Smooth muscle cell (in vitro differentiated cells): ENCODE results near the gene CUEDC2. TPM values are rescaled to one million over a fixed set of nuclear protein-coding genes. Genes with fewer than 3 reads are reported as not detected.

Experiments used
- DNase-seq: peaks from one replicate; lab custom pipeline; 2025; ENCODE audit not compliant: unreplicated experiment; lab: John Stamatoyannopoulos, UW
- H2AFZ ChIP-seq: fragments of 200-600 bp; sonication (generic); 2 replicates; pipeline ENCODE4 v1.6.0; 2016; ENCODE audit warnings: antibody characterized with exemption, low read depth, mild to moderate bottlenecking
- H3F3A ChIP-seq: fragments of 200-600 bp; sonication (generic); 2 replicates; pipeline ENCODE4 v1.6.0; 2017; ENCODE audit warnings: antibody characterized with exemption, low read depth
- H3K27ac ChIP-seq: fragments of 200-600 bp; sonication (generic); 2 replicates; pipeline ENCODE4 v1.5.1; 2016; ENCODE audit warnings: low read depth, mild to moderate bottlenecking
- H3K27me3 ChIP-seq: fragments of 200-600 bp; sonication (generic); 2 replicates; pipeline ENCODE4 v1.6.1; 2016; ENCODE audit warnings: low read depth, mild to moderate bottlenecking
- H3K36me3 ChIP-seq: fragments of 200-600 bp; sonication (generic); 2 replicates; pipeline ENCODE4 v1.5.1; 2016; ENCODE audit warnings: low read depth
- H3K4me1 ChIP-seq: fragments of 200-600 bp; sonication (generic); 2 replicates; pipeline ENCODE4 v1.5.1; 2016; ENCODE audit warnings: low read depth
- H3K4me2 ChIP-seq: fragments of 200-600 bp; sonication (generic); 2 replicates; pipeline ENCODE4 v1.6.0; 2016; ENCODE audit warnings: mild to moderate bottlenecking
- H3K4me3 ChIP-seq: fragments of 200-600 bp; sonication (generic); 2 replicates; pipeline ENCODE4 v1.5.1; 2016; ENCODE audit warnings: mild to moderate bottlenecking
- H3K79me2 ChIP-seq: fragments of 200-600 bp; sonication (generic); 2 replicates; pipeline ENCODE4 v1.6.0; 2016; ENCODE audit warnings: low read depth, mild to moderate bottlenecking
- H3K9ac ChIP-seq: fragments of 200-600 bp; sonication (generic); 2 replicates; pipeline ENCODE4 v1.6.0; 2016; ENCODE audit warnings: low read depth
- H3K9me3 ChIP-seq: fragments of 200-600 bp; sonication (generic); replicated peaks from 2 replicates; pipeline ENCODE4 v1.5.1; 2016; ENCODE audit warnings: low read depth
- H4K20me1 ChIP-seq: fragments of 200-600 bp; sonication (generic); 2 replicates; pipeline ENCODE4 v1.6.0; 2016; ENCODE audit warnings: low read depth
- WGBS: methylation state at CpG from one replicate; pipeline ENCODE4 v1.1.7; 2016; ENCODE audit warnings: low lambda C conversion rate; 5-methylcytosine and 5-hydroxymethylcytosine counted together
- polyA plus RNA-seq: library from polyadenylated mRNA; unstranded; fragments of >200 nt; fragmentation: Nextera tagmentation; extraction: Ambion mirVana; gene quantifications from 2 replicates; pipeline ENCODE4 v1.2.1, GENCODE V29; 2016
- total RNA-seq: library from RNA; depleted of rRNA; stranded (reverse); fragments of >200 nt; gene quantifications from 2 replicates; pipeline ENCODE4 v1.2.3, GENCODE V29; 2014
- TF ChIP-seq, protein P1 (sequence below): fragments of 200-600 bp; sonication (generic); IDR thresholded peaks from 2 replicates; pipeline ENCODE4 v1.5.1; 2017; ENCODE audit warnings: borderline replicate concordance, mild to moderate bottlenecking, antibody characterized with exemption; ENCODE audit not compliant: insufficient read depth, poor library complexity, severe bottlenecking

Gene CUEDC2
- total and polyA plus RNA-seq, 2 experiments from 2014 or later, result 24.7 to 112 TPM

GRCh38 chr10:102396317-102396650 is 36.1 kb downstream of the CUEDC2 start:
- Histone ChIP-seq H3K27me3 (no peaks in the 10 kb centered on the region), H3K4me3 (peak overlapping the region; percentile 69), H3K4me1 (peaks cover 10% of the 10 kb centered on the region), H3F3A (no peaks in the 10 kb centered on the region), H3K27ac (peak overlapping the region; percentile 100), H3K9ac (peak overlapping the region; percentile 99), H3K79me2 (peaks cover 14% of the 10 kb centered on the region), H3K9me3 (no peaks in the 10 kb centered on the region), H3K4me2 (peak overlapping the region; percentile 94), H3K36me3 (no peaks in the 10 kb centered on the region), H2AFZ (no peak overlapping the region), H4K20me1 (peaks cover 10% of the 10 kb centered on the region)
- TF ChIP-seq, protein P1, sequence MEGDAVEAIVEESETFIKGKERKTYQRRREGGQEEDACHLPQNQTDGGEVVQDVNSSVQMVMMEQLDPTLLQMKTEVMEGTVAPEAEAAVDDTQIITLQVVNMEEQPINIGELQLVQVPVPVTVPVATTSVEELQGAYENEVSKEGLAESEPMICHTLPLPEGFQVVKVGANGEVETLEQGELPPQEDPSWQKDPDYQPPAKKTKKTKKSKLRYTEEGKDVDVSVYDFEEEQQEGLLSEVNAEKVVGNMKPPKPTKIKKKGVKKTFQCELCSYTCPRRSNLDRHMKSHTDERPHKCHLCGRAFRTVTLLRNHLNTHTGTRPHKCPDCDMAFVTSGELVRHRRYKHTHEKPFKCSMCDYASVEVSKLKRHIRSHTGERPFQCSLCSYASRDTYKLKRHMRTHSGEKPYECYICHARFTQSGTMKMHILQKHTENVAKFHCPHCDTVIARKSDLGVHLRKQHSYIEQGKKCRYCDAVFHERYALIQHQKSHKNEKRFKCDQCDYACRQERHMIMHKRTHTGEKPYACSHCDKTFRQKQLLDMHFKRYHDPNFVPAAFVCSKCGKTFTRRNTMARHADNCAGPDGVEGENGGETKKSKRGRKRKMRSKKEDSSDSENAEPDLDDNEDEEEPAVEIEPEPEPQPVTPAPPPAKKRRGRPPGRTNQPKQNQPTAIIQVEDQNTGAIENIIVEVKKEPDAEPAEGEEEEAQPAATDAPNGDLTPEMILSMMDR, result no peak
- DNase-seq, result no peak
- 65% methylated on average over 4 of the region's 4 CpGs for WGBS

DNA sequence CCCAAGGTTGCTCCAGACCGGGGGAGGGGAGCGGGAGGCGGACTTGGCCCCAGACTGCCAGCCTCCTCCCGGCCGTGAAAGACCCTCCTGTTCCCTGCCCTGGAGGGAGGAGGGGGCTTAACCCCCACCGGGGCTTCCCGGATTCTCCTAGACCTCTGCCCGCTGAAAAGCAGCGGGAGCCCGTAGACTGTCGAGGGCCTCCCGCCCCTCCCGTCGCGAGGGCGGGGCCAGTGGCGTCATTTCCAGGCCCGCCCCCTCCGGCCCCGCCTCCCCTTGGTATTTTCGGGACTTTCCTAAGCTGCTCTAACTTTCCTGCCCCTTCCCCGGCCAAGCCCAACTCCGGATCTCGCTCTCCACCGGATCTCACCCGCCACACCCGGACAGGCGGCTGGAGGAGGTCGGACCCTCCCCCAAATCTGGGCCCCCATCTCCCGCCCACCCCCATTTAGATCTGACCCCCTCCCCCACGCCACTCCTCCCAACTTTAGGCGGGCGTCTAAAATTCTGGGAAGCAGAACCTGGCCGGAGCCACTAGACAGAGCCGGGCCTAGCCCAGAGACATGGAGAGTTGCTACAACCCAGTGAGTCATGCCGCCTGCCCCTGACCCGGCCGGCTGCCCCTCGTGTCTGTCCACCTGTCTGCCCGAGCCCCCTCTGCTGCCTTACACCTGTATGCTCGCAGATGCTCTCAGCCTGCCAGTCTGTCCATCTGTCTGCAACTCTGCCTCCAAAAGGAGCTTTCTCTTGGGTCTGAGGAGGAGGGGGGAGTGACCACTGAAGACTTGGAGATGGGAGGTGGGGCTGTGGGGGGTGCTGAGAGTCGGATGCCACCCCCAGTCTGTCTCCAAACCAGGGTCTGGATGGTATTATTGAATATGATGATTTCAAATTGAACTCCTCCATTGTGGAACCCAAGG is 36.7 kb downstream of the CUEDC2 start, which contains the start of gene NFKB2:
Gene NFKB2, plus strand, starts transcription at position 306 of the 917 bp plus-strand sequence. Its CDS starts 255 bp downstream, at position 561.
- Histone ChIP-seq H3F3A (peaks cover 5% of the 10 kb centered on the region), H2AFZ (no peak within 1 kb of the TSS), H3K9ac (peak within 1 kb of the TSS; percentile 99), H3K4me1 (peaks cover 10% of the 10 kb centered on the region), H3K79me2 (peaks cover 14% of the 10 kb centered on the region), H4K20me1 (peaks cover 10% of the 10 kb centered on the region), H3K4me2 (peak within 1 kb of the TSS; percentile 94), H3K27ac (peak within 1 kb of the TSS; percentile 100), H3K27me3 (no peaks in the 10 kb centered on the region), H3K36me3 (no peaks in the 10 kb centered on the region), H3K4me3 (peak within 1 kb of the TSS; percentile 69), H3K9me3 (no peaks in the 10 kb centered on the region)
- TF ChIP-seq, protein P1, result no peak
- peak; percentile 85 for DNase-seq
- WGBS, result 4% methylated on average over 24 of the region's 42 CpGs

GRCh38 chr10:102394801-102395399 is 37.5 kb downstream of the CUEDC2 start:
- peaks cover 10% of the 10 kb centered on the region for H3K4me1 ChIP-seq
- H3K4me3 ChIP-seq, result peak overlapping the region; percentile 69
- peak overlapping the region; percentile 94 for H3K4me2 ChIP-seq
- 3% methylated on average over 35 of the region's 35 CpGs for WGBS
- DNase-seq, result peak; percentile 74
- no peak overlapping the region for H2AFZ ChIP-seq
- H3K79me2 ChIP-seq, result peaks cover 14% of the 10 kb centered on the region
- no peaks in the 10 kb centered on the region for H3K27me3 ChIP-seq
- H3K9ac ChIP-seq, result peak overlapping the region; percentile 99
- no peaks in the 10 kb centered on the region for H3K36me3 ChIP-seq
- no peaks in the 10 kb centered on the region for H3K9me3 ChIP-seq
- TF ChIP-seq, protein P1, result no peak
- peaks cover 10% of the 10 kb centered on the region for H4K20me1 ChIP-seq
- peaks cover 6% of the 10 kb centered on the region for H3F3A ChIP-seq
- H3K27ac ChIP-seq, result peak overlapping the region; percentile 100
